NT2/D1 (cell line): ENCODE measurements around the gene SPATA46.

Source experiments
- SUZ12 ChIP-seq: IDR thresholded peaks from 2 replicates; pipeline ENCODE4 v1.6.1; 2011; ENCODE audit not compliant: insufficient read length, insufficient read depth; ENCODE audit errors: extremely low read depth
- YY1 ChIP-seq: IDR thresholded peaks from 2 replicates; pipeline ENCODE4 v1.6.1; 2011; ENCODE audit not compliant: insufficient read length, insufficient read depth
- ZNF274 ChIP-seq: IDR thresholded peaks from 2 replicates; pipeline ENCODE4 v1.6.1; 2011; ENCODE audit warnings: mild to moderate bottlenecking, low read depth, low read length

DNA sequence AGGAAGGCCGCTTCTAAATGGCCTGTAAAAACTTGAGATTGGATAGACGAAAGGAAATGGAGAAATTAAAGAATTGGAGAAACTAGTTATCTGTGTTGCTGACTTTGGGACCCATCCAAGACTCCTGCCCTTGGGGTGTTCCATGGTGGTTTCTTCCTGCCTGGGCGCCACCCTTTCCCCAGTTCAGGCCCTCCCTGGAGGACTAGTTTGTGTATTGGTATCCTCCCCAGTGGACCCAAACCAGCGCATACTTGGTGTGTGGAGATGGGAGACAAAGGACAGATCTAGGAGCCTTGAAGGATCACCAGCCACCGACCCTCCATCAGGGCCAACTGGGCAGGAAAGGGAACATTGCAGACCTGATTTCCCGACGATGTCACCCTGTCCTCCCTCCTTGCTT, 7.1 kb downstream of the SPATA46 start:
- TF ChIP-seq SUZ12 (no peak), YY1 (no peak), ZNF274 (no peak)
